Hematopoietic multipotent progenitor cell (in vitro differentiated cells): ENCODE results near the gene PLPP2. TPM values are rescaled to one million over a fixed set of nuclear protein-coding genes. Genes with fewer than 3 reads are reported as not detected.

Experiments used
- DNase-seq, 3 donors: peaks; one replicate each; pipeline ENCODE4 v3.0.0-alpha.2; 2011 to 2015; ENCODE audit warnings: low read depth in 2 of 3, low spot score in 2 of 3
- total RNA-seq: library from RNA; depleted of rRNA; stranded (reverse); fragments of >200 nt; gene quantifications from one replicate; pipeline ENCODE4 v1.2.3, GENCODE V29; 2012

The PLPP2 gene
- total RNA-seq, result 1.1 TPM

- no peak for DNase-seq
Measured at GRCh38 chr19:291006-291521, at the start of gene PLPP2. PLPP2 (minus strand) TSS chr19:291403; CDS start chr19:291336, 67 bp downstream.

GRCh38 chr19:340620-341385 is 49.6 kb upstream of the PLPP2 start:
- no peak for DNase-seq

GRCh38 chr19:339262-339887 is 48.2 kb upstream of the PLPP2 start:
- no peak for DNase-seq

GRCh38 chr19:338421-338820 is 47.2 kb upstream of the PLPP2 start:
- DNase-seq, result no peak

- no peak for DNase-seq
Measured at GRCh38 chr19:336067-336614, 44.9 kb upstream of the PLPP2 start.

- DNase-seq, result no peak
Measured at GRCh38 chr19:335486-336066, 44.4 kb upstream of the PLPP2 start.

- no peak for DNase-seq
Measured at GRCh38 chr19:335072-335471, 43.9 kb upstream of the PLPP2 start.

GRCh38 chr19:334296-335071 is 43.3 kb upstream of the PLPP2 start:
- no peak for DNase-seq

GRCh38 chr19:330503-330902 is 39.3 kb upstream of the PLPP2 start:
- no peak for DNase-seq

GRCh38 chr19:329876-330275 is 38.7 kb upstream of the PLPP2 start:
- DNase-seq, result no peak

GRCh38 chr19:328025-328505 is 36.9 kb upstream of the PLPP2 start:
- peak in 2 of 3 donors; percentile 15 to 48 for DNase-seq

GRCh38 chr19:327291-328024 is 36.3 kb upstream of the PLPP2 start:
- DNase-seq, result no peak

- DNase-seq, result no peak
Measured at GRCh38 chr19:326871-327270, 35.7 kb upstream of the PLPP2 start.

GRCh38 chr19:325937-326565 is 34.8 kb upstream of the PLPP2 start:
- no peak for DNase-seq

- no peak for DNase-seq
Measured at GRCh38 chr19:325173-325936, 34.2 kb upstream of the PLPP2 start.

- DNase-seq, result no peak
Measured at GRCh38 chr19:324716-325115, 33.5 kb upstream of the PLPP2 start.

GRCh38 chr19:322616-323015 is 31.4 kb upstream of the PLPP2 start:
- no peak for DNase-seq

- no peak for DNase-seq
Measured at GRCh38 chr19:318509-318774, 27.2 kb upstream of the PLPP2 start.
